GM23248 (cell line): ENCODE measurements around the gene MAML3. TPM values are rescaled to one million over a fixed set of nuclear protein-coding genes. Genes with fewer than 3 reads are reported as not detected.
A peak's percentile ranks its signal among the peaks of the same experiment; 100 is the strongest.

Experiments used
- DNase-seq: peaks from one replicate; pipeline ENCODE4 v3.0.0-alpha.2; 2015
- H2AFZ ChIP-seq: fragments of 200-600 bp; sonication (generic); 2 replicates; pipeline ENCODE4 v1.6.1; 2016; ENCODE audit warnings: antibody characterized with exemption
- H3F3A ChIP-seq: fragments of 200-600 bp; sonication (generic); 2 replicates; pipeline ENCODE4 v1.6.1; 2016; ENCODE audit warnings: mild to moderate bottlenecking, antibody characterized with exemption, mixed run types; ENCODE audit not compliant: insufficient read depth
- H3K27ac ChIP-seq: fragments of 200-600 bp; sonication (generic); 2 replicates; pipeline ENCODE4 v1.5.1; 2016; ENCODE audit warnings: mild to moderate bottlenecking
- H3K27me3 ChIP-seq: fragments of 200-600 bp; sonication (generic); replicated peaks from 2 replicates; pipeline ENCODE4 v1.6.1; 2016; ENCODE audit warnings: mild to moderate bottlenecking; ENCODE audit not compliant: insufficient read depth
- H3K36me3 ChIP-seq: fragments of 200-600 bp; sonication (generic); 2 replicates; pipeline ENCODE4 v1.6.1; 2016; ENCODE audit warnings: low read depth, mild to moderate bottlenecking
- H3K4me1 ChIP-seq: fragments of 200-600 bp; sonication (generic); 2 replicates; pipeline ENCODE4 v1.6.1; 2016; ENCODE audit warnings: mild to moderate bottlenecking; ENCODE audit not compliant: insufficient read depth
- H3K4me2 ChIP-seq: fragments of 200-600 bp; sonication (generic); one replicate; pipeline ENCODE4 v1.6.1; 2016; ENCODE audit warnings: mild to moderate bottlenecking; ENCODE audit not compliant: unreplicated experiment
- H3K4me3 ChIP-seq: fragments of 200-600 bp; sonication (generic); 2 replicates; pipeline ENCODE4 v1.5.1; 2016; ENCODE audit warnings: mild to moderate bottlenecking
- H3K79me2 ChIP-seq: fragments of 200-600 bp; sonication (generic); 2 replicates; pipeline ENCODE4 v1.6.1; 2016; ENCODE audit warnings: mild to moderate bottlenecking; ENCODE audit not compliant: insufficient read depth
- H3K9ac ChIP-seq: fragments of 200-600 bp; sonication (generic); 2 replicates; pipeline ENCODE4 v1.6.1; 2016; ENCODE audit warnings: mild to moderate bottlenecking
- H3K9me2 ChIP-seq: fragments of 200-600 bp; sonication (generic); 2 replicates; pipeline ENCODE4 v1.6.1; 2016; ENCODE audit warnings: mixed run types, mild to moderate bottlenecking, moderate library complexity; ENCODE audit not compliant: insufficient read depth
- H3K9me3 ChIP-seq: fragments of 200-600 bp; sonication (generic); one replicate; pipeline ENCODE4 v1.6.1; 2017; ENCODE audit warnings: low read depth
- H4K20me1 ChIP-seq: fragments of 200-600 bp; sonication (generic); 2 replicates; pipeline ENCODE4 v1.6.0; 2016; ENCODE audit not compliant: insufficient read depth
- EZH2 ChIP-seq: fragments of 200-600 bp; sonication (generic); IDR thresholded peaks from 2 replicates; pipeline ENCODE4 v1.6.1; 2018; ENCODE audit warnings: antibody characterized with exemption, mild to moderate bottlenecking; ENCODE audit not compliant: insufficient read depth, poor library complexity, severe bottlenecking
- EZH2phosphoT487 ChIP-seq: fragments of 200-600 bp; sonication (generic); IDR thresholded peaks from 2 replicates; pipeline ENCODE4 v1.6.1; 2018; ENCODE audit warnings: antibody characterized with exemption, moderate library complexity, mild to moderate bottlenecking, low read depth; ENCODE audit not compliant: insufficient read depth
- WGBS, 2 experiments: methylation state at CpG; one replicate each; pipeline ENCODE4 v1.1.6; 2015 to 2017; ENCODE audit warnings: low lambda C conversion rate in 2 of 2, low coverage in 1 of 2; ENCODE audit errors: missing lambda C conversion rate in 2 of 2; 5-methylcytosine and 5-hydroxymethylcytosine counted together
- in situ Hi-C: fragments of 300-500 bp; cut with MboI; formaldehyde crosslinking; loops from 2 replicates; pipeline ENCODE4 v1.15.0; 2020
- polyA plus RNA-seq: library from polyadenylated mRNA; unstranded; fragments of >200 nt; fragmentation: Nextera tagmentation; extraction: Ambion mirVana; gene quantifications from 2 replicates; pipeline ENCODE4 v1.2.1, GENCODE V29; 2016
- total RNA-seq: library from RNA; depleted of rRNA; stranded (reverse); fragments of >200 nt; shearing (Covaris generic); gene quantifications from 2 replicates; pipeline ENCODE4 v1.2.3, GENCODE V29; 2014

The MAML3 gene
- total and polyA plus RNA-seq, 2 experiments from 2014 or later, result 0.96 to 1.5 TPM

- DNase-seq, result peak; percentile 91
- H3K9me2 ChIP-seq, result no peaks in the 10 kb centered on the region; the same call in 1 of the 2 replicates
- H4K20me1 ChIP-seq, result no peaks in the 10 kb centered on the region
- H3K9me3 ChIP-seq, result no peaks in the 10 kb centered on the region
- no peaks in the 10 kb centered on the region for H3K79me2 ChIP-seq
- TF ChIP-seq EZH2 (no peak), EZH2phosphoT487 (no peak)
- H3K4me2 ChIP-seq, result peak overlapping the region; percentile 33
- in situ Hi-C loops, result no loop called here
- no peaks in the 10 kb centered on the region for H3K27me3 ChIP-seq
- H3K9ac ChIP-seq, result no peak overlapping the region
- peaks cover 20% of the 10 kb centered on the region for H3K4me1 ChIP-seq
- no peaks in the 10 kb centered on the region for H3K36me3 ChIP-seq
- H3F3A ChIP-seq, result no peaks in the 10 kb centered on the region
- 35 to 39% methylated on average over 3 of the region's 3 CpGs for WGBS, 2 experiments
- H3K4me3 ChIP-seq, result no peak overlapping the region
- no peak overlapping the region for H2AFZ ChIP-seq
- H3K27ac ChIP-seq, result no peak overlapping the region
These were observed 359.6 kb downstream of the MAML3 start for GRCh38 chr4:139794158-139794954.

DNA sequence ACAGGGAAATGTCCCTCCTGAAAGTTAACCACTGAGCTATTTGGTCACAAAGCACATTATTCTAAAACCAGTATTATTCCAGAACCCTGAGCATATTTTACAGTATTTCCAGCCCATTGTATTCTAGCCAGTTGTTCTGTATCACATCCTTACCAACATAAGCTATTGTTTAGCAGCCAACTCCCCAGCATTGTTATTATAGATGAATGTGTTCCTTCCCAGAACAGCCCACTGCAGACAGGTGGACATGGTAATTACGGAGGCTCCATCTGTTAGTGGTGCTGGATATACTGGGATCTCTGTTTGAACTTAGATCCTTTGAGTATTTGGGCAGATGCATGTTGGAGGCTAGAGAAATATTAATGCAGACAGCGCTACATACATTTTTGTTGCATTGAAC lies 362.3 kb downstream of the MAML3 start:
- Histone ChIP-seq H3K9ac (no peak overlapping the region), H3K36me3 (no peaks in the 10 kb centered on the region), H3F3A (no peaks in the 10 kb centered on the region), H2AFZ (no peak overlapping the region), H3K79me2 (no peaks in the 10 kb centered on the region), H4K20me1 (no peaks in the 10 kb centered on the region), H3K4me3 (no peak overlapping the region), H3K4me1 (peaks cover 20% of the 10 kb centered on the region), H3K27ac (no peak overlapping the region), H3K4me2 (no peak overlapping the region), H3K9me3 (no peaks in the 10 kb centered on the region), H3K9me2 (no peaks in the 10 kb centered on the region; the same call in 1 of the 2 replicates), H3K27me3 (no peaks in the 10 kb centered on the region)
- in situ Hi-C loops, result no loop called here
- no peak for TF ChIP-seq EZH2phosphoT487
- DNase-seq, result no peak
- 93 to 97% methylated on average over 2 of the region's 2 CpGs for WGBS, 2 experiments

GRCh38 chr4:139790291-139790690 lies 363.7 kb downstream of the MAML3 start:
- Histone ChIP-seq H3K9me2 (no peaks in the 10 kb centered on the region; the same call in 1 of the 2 replicates), H3K4me2 (no peak overlapping the region)
- WGBS, 2 experiments, result 87 to 92% methylated on average over 4 of the region's 4 CpGs

DNA sequence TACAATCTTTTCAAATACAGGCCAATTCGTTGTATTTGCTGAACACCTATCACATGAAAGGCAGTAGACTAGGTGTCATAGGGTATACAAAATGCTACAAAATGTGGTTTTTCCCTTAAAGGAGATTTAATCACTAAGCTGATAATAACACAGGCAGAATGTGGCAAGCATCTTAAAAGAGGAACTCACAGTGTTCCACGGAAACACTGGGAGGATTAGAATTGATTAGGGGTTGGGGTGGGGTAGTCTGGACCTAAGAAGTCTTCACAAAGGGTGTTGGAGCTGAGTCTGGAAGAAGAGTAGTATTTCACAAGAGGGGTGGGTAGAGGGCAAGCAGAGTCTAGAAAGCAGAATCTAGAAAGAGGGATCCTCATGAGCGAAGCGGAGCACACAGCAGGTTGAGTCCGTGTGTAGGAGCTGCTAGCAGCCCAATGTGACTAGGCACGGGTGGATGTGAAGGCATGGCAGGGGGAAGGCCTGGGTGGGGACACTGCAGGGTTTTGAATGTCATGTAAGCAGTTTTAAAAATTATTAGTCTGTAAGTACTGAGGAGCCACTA lies 364.8 kb downstream of the MAML3 start:
- 92 to 96% methylated on average over 6 of the region's 6 CpGs for WGBS, 2 experiments
- Histone ChIP-seq H3K27ac (no peak overlapping the region), H4K20me1 (no peaks in the 10 kb centered on the region), H3K9ac (no peak overlapping the region), H3K9me2 (no peaks in the 10 kb centered on the region; the same call in 1 of the 2 replicates), H3K4me2 (no peak overlapping the region), H3K79me2 (no peaks in the 10 kb centered on the region), H3K36me3 (no peaks in the 10 kb centered on the region), H3K4me1 (peaks cover 2% of the 10 kb centered on the region), H3K27me3 (no peaks in the 10 kb centered on the region), H3F3A (no peaks in the 10 kb centered on the region), H2AFZ (no peak overlapping the region), H3K9me3 (no peaks in the 10 kb centered on the region), H3K4me3 (no peak overlapping the region)
- TF ChIP-seq EZH2phosphoT487 (no peak), EZH2 (no peak)
- in situ Hi-C loops, result no loop called here
- DNase-seq, result no peak

More at GRCh38 chr4:139790291-139790690, 363.7 kb downstream of the MAML3 start:
- H3K9ac ChIP-seq, result no peak overlapping the region
- no peak overlapping the region for H2AFZ ChIP-seq
- DNase-seq, result no peak
- H3K79me2 ChIP-seq, result no peaks in the 10 kb centered on the region
- peaks cover 11% of the 10 kb centered on the region for H3K4me1 ChIP-seq
- no peaks in the 10 kb centered on the region for H3F3A ChIP-seq
- H3K9me3 ChIP-seq, result no peaks in the 10 kb centered on the region
- in situ Hi-C loops, result no loop called here
- H3K27ac ChIP-seq, result no peak overlapping the region
- H4K20me1 ChIP-seq, result no peaks in the 10 kb centered on the region
- no peaks in the 10 kb centered on the region for H3K27me3 ChIP-seq
- no peak for TF ChIP-seq EZH2
- no peak for TF ChIP-seq EZH2phosphoT487
- no peaks in the 10 kb centered on the region for H3K36me3 ChIP-seq
- no peak overlapping the region for H3K4me3 ChIP-seq
